Osteocyte (in vitro differentiated cells): Measurements from ENCODE around the gene LIN28A. TPM values are rescaled to one million over a fixed set of nuclear protein-coding genes. Genes with fewer than 3 reads are reported as not detected.

Experiments used
- DNase-seq: peaks from one replicate; pipeline ENCODE4 v3.0.0; 2021; ENCODE audit warnings: mixed read lengths; ENCODE audit not compliant: unreplicated experiment; ENCODE audit errors: extremely low spot score
- H3K27ac Mint-ChIP-seq: one replicate; pipeline ENCODE4 v1.8.0; 2021; ENCODE audit warnings: mild to moderate bottlenecking, mixed read lengths; ENCODE audit not compliant: unreplicated experiment
- H3K27me3 Mint-ChIP-seq: one replicate; pipeline ENCODE4 v1.8.0; 2021; ENCODE audit warnings: mixed read lengths; ENCODE audit not compliant: unreplicated experiment
- H3K36me3 Mint-ChIP-seq: one replicate; pipeline ENCODE4 v1.8.0; 2021; ENCODE audit warnings: mixed read lengths; ENCODE audit not compliant: unreplicated experiment
- H3K4me1 Mint-ChIP-seq: one replicate; pipeline ENCODE4 v1.8.0; 2021; ENCODE audit warnings: mixed read lengths; ENCODE audit not compliant: unreplicated experiment
- H3K4me3 Mint-ChIP-seq: one replicate; pipeline ENCODE4 v1.8.0; 2021; ENCODE audit warnings: mild to moderate bottlenecking, moderate library complexity, mixed read lengths; ENCODE audit not compliant: unreplicated experiment
- H3K9me3 Mint-ChIP-seq: one replicate; pipeline ENCODE4 v1.8.0; 2021; ENCODE audit warnings: mixed read lengths; ENCODE audit not compliant: unreplicated experiment
- CTCF ChIP-seq: fragments of 200-600 bp; sonication (generic); IDR thresholded peaks from 2 replicates; pipeline ENCODE4 v1.5.0; 2021; ENCODE audit warnings: antibody characterized with exemption, mild to moderate bottlenecking, moderate library complexity
- total RNA-seq: library from RNA; stranded (reverse); gene quantifications from 2 replicates; pipeline ENCODE4 v1.2.1, GENCODE V29; 2021

LIN28A gene
- total RNA-seq, 1 donor from 2014 or later = not detected

DNA sequence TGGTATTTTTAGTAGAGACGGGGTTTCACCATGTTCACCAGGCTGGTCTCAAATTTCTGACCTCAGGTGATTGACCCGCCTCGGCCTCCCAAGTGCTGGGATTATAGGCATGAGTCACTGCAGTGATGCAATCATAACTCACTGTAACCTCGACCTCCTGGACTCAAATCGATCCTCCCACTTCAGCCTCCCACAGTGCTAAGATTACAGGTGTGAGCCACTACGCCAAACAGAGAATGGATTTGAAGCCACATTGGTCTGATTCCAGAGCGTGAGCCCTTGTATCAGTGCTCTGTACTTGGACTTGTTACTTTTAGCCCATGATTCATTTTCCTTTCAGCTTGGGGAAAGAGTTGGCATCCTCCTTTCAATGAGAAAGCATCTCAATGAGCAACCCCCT, 23.2 kb upstream of the LIN28A start:
- Mint-ChIP-seq H3K9me3 (no peaks in the 10 kb centered on the region), H3K4me1 (no peaks in the 10 kb centered on the region), H3K36me3 (no peaks in the 10 kb centered on the region), H3K4me3 (no peak overlapping the region), H3K27me3 (peaks cover 3% of the 10 kb centered on the region), H3K27ac (no peak overlapping the region)
- DNase-seq = no peak
- TF ChIP-seq CTCF = no peak

DNA sequence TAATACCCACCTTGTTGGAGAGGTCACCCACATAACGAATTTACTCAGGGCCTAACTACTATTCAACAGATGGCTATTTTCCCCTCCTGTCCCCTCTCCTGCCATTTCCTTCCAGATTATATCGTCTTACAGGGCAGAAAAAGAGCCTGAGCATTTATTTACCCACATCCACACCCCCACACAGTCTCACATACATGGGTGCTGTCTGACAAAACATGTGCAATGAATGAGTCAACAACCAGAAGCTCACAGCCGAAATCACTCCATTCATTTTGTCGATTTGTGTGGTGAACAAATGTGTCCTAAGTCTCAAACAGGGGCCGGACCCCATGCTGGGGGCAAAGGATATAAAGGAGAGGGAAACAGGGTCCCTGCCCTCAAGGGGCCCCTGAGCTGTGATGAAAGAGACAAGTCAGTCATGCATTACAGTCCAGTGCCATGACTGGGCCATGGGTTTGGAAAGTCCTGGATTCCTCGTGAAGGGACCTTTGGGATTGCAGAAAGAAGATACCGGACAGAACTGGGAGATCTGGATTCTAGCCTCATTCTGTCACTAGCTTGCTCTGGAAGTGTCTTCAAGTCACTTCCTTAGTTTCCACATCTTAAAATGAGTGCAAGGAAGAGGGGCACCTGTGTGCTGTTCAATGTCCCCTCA, 21.7 kb upstream of the LIN28A start:
- TF ChIP-seq CTCF = no peak
- H3K36me3 Mint-ChIP-seq = no peaks in the 10 kb centered on the region
- peaks cover 3% of the 10 kb centered on the region for H3K27me3 Mint-ChIP-seq
- DNase-seq = no peak
- H3K9me3 Mint-ChIP-seq = no peaks in the 10 kb centered on the region
- no peaks in the 10 kb centered on the region for H3K4me1 Mint-ChIP-seq
- H3K4me3 Mint-ChIP-seq = no peak overlapping the region
- H3K27ac Mint-ChIP-seq = no peak overlapping the region

DNA sequence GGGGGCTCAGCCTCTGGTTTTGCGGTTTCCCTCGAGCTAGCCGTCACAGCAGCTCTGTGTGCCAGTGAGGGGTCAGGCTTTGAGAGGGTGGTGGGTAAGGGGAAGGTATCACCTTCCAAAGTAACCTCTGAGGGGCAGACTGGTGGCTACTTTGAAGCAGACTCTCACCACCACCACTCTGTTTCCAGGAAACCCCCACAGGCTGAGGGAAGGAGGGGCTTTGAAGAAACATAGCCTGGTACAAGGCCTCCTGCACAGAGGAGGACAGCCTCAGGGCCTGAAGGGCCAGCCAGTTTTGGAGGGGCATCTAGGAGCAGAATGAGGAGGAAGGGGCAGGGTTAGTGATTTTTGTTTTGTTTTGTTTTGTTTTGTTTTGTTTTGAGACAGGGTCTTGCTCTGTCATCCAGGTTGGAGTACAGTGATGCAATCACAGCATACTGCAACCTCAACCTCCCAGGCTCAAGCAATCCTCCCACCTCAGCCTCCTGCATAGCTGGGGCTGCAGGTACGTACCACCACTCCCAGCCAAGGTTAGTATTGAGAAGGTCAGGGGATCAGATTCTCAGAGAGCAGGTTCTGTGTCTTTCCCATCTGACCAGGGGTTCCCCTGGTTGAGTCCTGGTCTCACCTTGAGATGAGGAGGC, 20.9 kb upstream of the LIN28A start:
- H3K27me3 Mint-ChIP-seq = no peaks in the 10 kb centered on the region
- no peak overlapping the region for H3K4me3 Mint-ChIP-seq
- no peaks in the 10 kb centered on the region for H3K36me3 Mint-ChIP-seq
- H3K27ac Mint-ChIP-seq = no peak overlapping the region
- no peaks in the 10 kb centered on the region for H3K4me1 Mint-ChIP-seq
- no peaks in the 10 kb centered on the region for H3K9me3 Mint-ChIP-seq
- TF ChIP-seq CTCF = no peak
- DNase-seq = no peak

DNA sequence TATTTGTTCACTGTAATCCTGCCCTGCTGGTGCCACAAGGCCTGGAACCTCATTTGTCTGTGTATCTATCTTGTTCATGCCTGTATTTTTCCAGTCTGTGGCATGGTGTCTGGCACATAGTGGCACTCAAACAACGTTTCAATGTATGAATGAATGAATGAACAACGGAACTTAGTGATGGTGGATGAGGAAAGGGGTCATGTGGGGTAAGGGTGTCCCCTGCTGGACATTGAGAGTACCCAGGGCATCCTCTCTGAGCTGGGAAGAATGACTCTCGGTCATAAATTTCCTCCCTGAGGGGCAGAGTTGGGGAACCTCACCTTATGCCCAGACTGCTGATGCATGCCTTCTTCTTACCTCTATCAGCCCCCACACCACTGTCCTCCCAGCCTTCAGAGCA, 19.2 kb upstream of the LIN28A start:
- H3K36me3 Mint-ChIP-seq = no peaks in the 10 kb centered on the region
- no peaks in the 10 kb centered on the region for H3K27me3 Mint-ChIP-seq
- H3K9me3 Mint-ChIP-seq = no peaks in the 10 kb centered on the region
- peak; percentile 58 for TF ChIP-seq CTCF
- no peak overlapping the region for H3K27ac Mint-ChIP-seq
- H3K4me3 Mint-ChIP-seq = no peak overlapping the region
- no peak for DNase-seq
- no peaks in the 10 kb centered on the region for H3K4me1 Mint-ChIP-seq

DNA sequence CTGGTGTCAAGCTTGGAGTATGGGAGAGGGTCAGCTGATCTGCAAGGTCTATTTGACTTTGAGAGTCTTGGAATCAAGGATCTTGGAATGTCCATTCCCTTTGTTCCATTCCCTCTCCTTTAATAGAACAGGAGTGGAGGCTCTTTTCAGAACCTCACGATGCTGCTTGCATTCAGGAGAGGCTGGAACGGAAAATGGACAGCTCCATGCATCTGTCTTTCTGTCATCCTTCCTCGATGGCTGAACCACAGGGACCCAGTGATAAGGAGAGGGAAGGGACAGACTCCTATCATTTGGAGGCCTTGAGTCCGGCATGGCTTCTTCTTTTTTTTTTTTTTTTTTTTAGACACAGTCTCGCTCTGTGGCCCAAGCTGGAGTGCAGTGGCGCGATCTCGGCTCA, 14.9 kb upstream of the LIN28A start:
- H3K4me3 Mint-ChIP-seq = no peak overlapping the region
- H3K9me3 Mint-ChIP-seq = no peaks in the 10 kb centered on the region
- DNase-seq = no peak
- no peaks in the 10 kb centered on the region for H3K36me3 Mint-ChIP-seq
- H3K27me3 Mint-ChIP-seq = no peaks in the 10 kb centered on the region
- TF ChIP-seq CTCF = no peak
- no peak overlapping the region for H3K27ac Mint-ChIP-seq
- no peaks in the 10 kb centered on the region for H3K4me1 Mint-ChIP-seq
